Thymus (tissue), 11 donors: ENCODE results near the gene TPM2. TPM values are rescaled to one million over a fixed set of nuclear protein-coding genes. Genes with fewer than 3 reads are reported as not detected.
A peak's percentile ranks its signal among the peaks of the same experiment; 100 is the strongest.

ENCODE experiments used
- DNase-seq, 9 donors: peaks; one replicate each; pipeline ENCODE4 v3.0.0-alpha.2; 2013; ENCODE audit warnings: low spot score in 9 of 9, low read depth in 6 of 9, missing footprints in 1 of 9
- H3K27ac ChIP-seq, 2 donors: one replicate each; pipeline ENCODE4 v1.5.1; 2013; ENCODE audit warnings: control low read depth in 1 of 2, low read depth in 1 of 2, low read length in 1 of 2, mild to moderate bottlenecking in 1 of 2, moderate library complexity in 1 of 2
- H3K27me3 ChIP-seq, 2 donors: one replicate each; pipeline ENCODE4 v1.5.1; 2013; ENCODE audit warnings: low read length in 1 of 2; ENCODE audit not compliant: control insufficient read depth in 2 of 2, insufficient read depth in 1 of 2
- H3K36me3 ChIP-seq, 2 donors: one replicate each; pipeline ENCODE4 v1.5.1; 2013; ENCODE audit warnings: low read length in 1 of 2, mild to moderate bottlenecking in 1 of 2, moderate library complexity in 1 of 2; ENCODE audit not compliant: control insufficient read depth in 2 of 2, insufficient read depth in 2 of 2
- H3K4me1 ChIP-seq, 2 donors: one replicate each; pipeline ENCODE4 v1.5.1; 2013; ENCODE audit warnings: low read length in 2 of 2; ENCODE audit not compliant: control insufficient read depth in 2 of 2, insufficient read depth in 2 of 2
- H3K4me3 ChIP-seq, 2 donors: one replicate each; pipeline ENCODE4 v1.5.1; 2013; ENCODE audit warnings: low read length in 2 of 2, control low read depth in 1 of 2, mild to moderate bottlenecking in 1 of 2
- H3K9me3 ChIP-seq, 2 donors: one replicate each; pipeline ENCODE4 v1.5.1; 2013; ENCODE audit warnings: low read length in 1 of 2, mild to moderate bottlenecking in 1 of 2; ENCODE audit not compliant: control insufficient read depth in 2 of 2, insufficient read depth in 1 of 2
- WGBS: extraction: QIAGEN DNeasy Blood & Tissue Kit; methylation state at CpG from one replicate; pipeline ENCODE4 v1.1.7; 2013; 5-methylcytosine and 5-hydroxymethylcytosine counted together
- polyA plus RNA-seq: library from polyadenylated mRNA; stranded (reverse); fragments of 200-250 nt; gene quantifications from one replicate; pipeline ENCODE4 v1.2.3, GENCODE V29; 2013
- total RNA-seq: library from RNA; stranded (reverse); fragments of 120-200 nt; gene quantifications from one replicate; pipeline ENCODE4 v1.2.4, GENCODE V29; 2013
- donor health status: healthy.

The TPM2 gene
- total and polyA plus RNA-seq, 2 donors = 28.6 to 475 TPM

- H3K36me3 ChIP-seq = peaks cover 94 to 99% of the 10 kb centered on the region in 2 donors
- no peak overlapping the region for H3K4me3 ChIP-seq
- H3K27ac ChIP-seq = no peak overlapping the region
- no peaks in the 10 kb centered on the region for H3K27me3 ChIP-seq
- H3K9me3 ChIP-seq = no peaks in the 10 kb centered on the region
- WGBS = 96% methylated on average over 7 of the region's 7 CpGs
- no peaks in the 10 kb centered on the region for H3K4me1 ChIP-seq
- DNase-seq = no peak
Measured at GRCh38 chr9:35702696-35703095, 13.0 kb upstream of the TPM2 start.

GRCh38 chr9:35700942-35701341, 11.2 kb upstream of the TPM2 start:
- Histone ChIP-seq H3K36me3 (peaks cover 92 to 99% of the 10 kb centered on the region in 2 donors), H3K4me1 (no peaks in the 10 kb centered on the region), H3K9me3 (no peaks in the 10 kb centered on the region), H3K4me3 (no peak overlapping the region), H3K27ac (no peak overlapping the region), H3K27me3 (no peaks in the 10 kb centered on the region)
- DNase-seq = no peak

- WGBS = 97% methylated on average over 11 of the region's 11 CpGs
- DNase-seq = no peak
- Histone ChIP-seq H3K4me3 (no peak overlapping the region), H3K36me3 (peaks cover 83 to 95% of the 10 kb centered on the region in 2 donors), H3K9me3 (no peaks in the 10 kb centered on the region), H3K4me1 (no peaks in the 10 kb centered on the region), H3K27me3 (no peaks in the 10 kb centered on the region), H3K27ac (no peak overlapping the region)
Measured at GRCh38 chr9:35700031-35700430, 10.3 kb upstream of the TPM2 start.

- Histone ChIP-seq H3K27me3 (no peaks in the 10 kb centered on the region), H3K36me3 (peaks cover 65 to 77% of the 10 kb centered on the region in 2 donors), H3K9me3 (no peaks in the 10 kb centered on the region), H3K4me3 (no peak overlapping the region), H3K4me1 (no peaks in the 10 kb centered on the region), H3K27ac (no peak overlapping the region)
- WGBS = 98% methylated on average over 5 of the region's 5 CpGs
- no peak for DNase-seq
Measured at GRCh38 chr9:35698231-35698630, 8.5 kb upstream of the TPM2 start.

- DNase-seq = no peak
- H3K36me3 ChIP-seq = peaks cover 58 to 69% of the 10 kb centered on the region in 2 donors
- WGBS = 98% methylated on average over 14 of the region's 14 CpGs
Measured at GRCh38 chr9:35697486-35697885, 7.8 kb upstream of the TPM2 start.

GRCh38 chr9:35696520-35697215, 6.9 kb upstream of the TPM2 start:
- no peak overlapping the region for H3K4me3 ChIP-seq
- DNase-seq = peak in 5 of 9 donors; percentile 27 to 61 (median 48)
- no peaks in the 10 kb centered on the region for H3K4me1 ChIP-seq
- peak overlapping the region in 1 of 2 donors; percentile 21 for H3K27ac ChIP-seq
- H3K27me3 ChIP-seq = no peaks in the 10 kb centered on the region
- WGBS = 61% methylated on average over 9 of the region's 9 CpGs
- no peaks in the 10 kb centered on the region for H3K9me3 ChIP-seq
- peaks cover 52 to 62% of the 10 kb centered on the region in 2 donors for H3K36me3 ChIP-seq

More at GRCh38 chr9:35697486-35697885, 7.8 kb upstream of the TPM2 start:
- Histone ChIP-seq H3K27me3 (no peaks in the 10 kb centered on the region), H3K4me3 (no peak overlapping the region), H3K4me1 (no peaks in the 10 kb centered on the region), H3K9me3 (no peaks in the 10 kb centered on the region), H3K27ac (no peak overlapping the region)

GRCh38 chr9:35695943-35696401, 6.2 kb upstream of the TPM2 start:
- H3K27ac ChIP-seq = no peak overlapping the region
- peaks cover 2 to 7% of the 10 kb centered on the region in 2 donors for H3K4me1 ChIP-seq
- DNase-seq = no peak
- peaks cover 45 to 55% of the 10 kb centered on the region in 2 donors for H3K36me3 ChIP-seq
- H3K9me3 ChIP-seq = no peaks in the 10 kb centered on the region
- 98% methylated on average over 3 of the region's 3 CpGs for WGBS
- peaks cover 0 to 5% of the 10 kb centered on the region in 2 donors for H3K27me3 ChIP-seq
- no peak overlapping the region for H3K4me3 ChIP-seq

GRCh38 chr9:35691757-35692301, 2.1 kb upstream of the TPM2 start:
- Histone ChIP-seq H3K4me3 (no peak overlapping the region), H3K36me3 (peaks cover 7 to 13% of the 10 kb centered on the region in 2 donors), H3K27me3 (peaks cover 0 to 29% of the 10 kb centered on the region in 2 donors), H3K4me1 (peaks cover 2 to 44% of the 10 kb centered on the region in 2 donors), H3K27ac (no peak overlapping the region), H3K9me3 (no peaks in the 10 kb centered on the region)
- 95% methylated on average over 13 of the region's 13 CpGs for WGBS
- no peak for DNase-seq

GRCh38 chr9:35691334-35691650, 1.6 kb upstream of the TPM2 start:
- WGBS = 45% methylated on average over 10 of the region's 10 CpGs
- Histone ChIP-seq H3K27ac (peak overlapping the region in 1 of 2 donors; percentile 49), H3K27me3 (peaks cover 0 to 29% of the 10 kb centered on the region in 2 donors), H3K36me3 (peaks cover 4 to 8% of the 10 kb centered on the region in 2 donors), H3K4me1 (peaks cover 2 to 49% of the 10 kb centered on the region in 2 donors), H3K4me3 (peak overlapping the region; percentile 77 to 79), H3K9me3 (no peaks in the 10 kb centered on the region)
- DNase-seq = no peak
